KOPT-K1 (cell line): ENCODE results near the gene SHOX.
"Not testable (repeated sequence)": the region's sequence is repeated elsewhere in the genome, so short reads cannot be mapped to it uniquely, and the experiment has no call there.

Source experiments
- H3K27ac ChIP-seq: fragments of 200-600 bp; sonication (generic); 2 replicates; pipeline ENCODE4 v1.5.1; 2016; ENCODE audit warnings: antibody characterized with exemption, mild to moderate bottlenecking, low read depth, low read length; ENCODE audit not compliant: poor library complexity, severe bottlenecking
- H3K36me3 ChIP-seq: fragments of 200-600 bp; sonication (generic); 2 replicates; pipeline ENCODE4 v1.5.1; 2017; ENCODE audit warnings: antibody characterized with exemption, mild to moderate bottlenecking, low read length, moderate library complexity; ENCODE audit not compliant: insufficient read depth
- H3K9me3 ChIP-seq: fragments of 200-600 bp; sonication (generic); 2 replicates; pipeline ENCODE4 v1.5.1; 2017; ENCODE audit warnings: antibody characterized with exemption, low read length, mild to moderate bottlenecking; ENCODE audit not compliant: insufficient read depth, poor library complexity, severe bottlenecking

SHOX gene

DNA sequence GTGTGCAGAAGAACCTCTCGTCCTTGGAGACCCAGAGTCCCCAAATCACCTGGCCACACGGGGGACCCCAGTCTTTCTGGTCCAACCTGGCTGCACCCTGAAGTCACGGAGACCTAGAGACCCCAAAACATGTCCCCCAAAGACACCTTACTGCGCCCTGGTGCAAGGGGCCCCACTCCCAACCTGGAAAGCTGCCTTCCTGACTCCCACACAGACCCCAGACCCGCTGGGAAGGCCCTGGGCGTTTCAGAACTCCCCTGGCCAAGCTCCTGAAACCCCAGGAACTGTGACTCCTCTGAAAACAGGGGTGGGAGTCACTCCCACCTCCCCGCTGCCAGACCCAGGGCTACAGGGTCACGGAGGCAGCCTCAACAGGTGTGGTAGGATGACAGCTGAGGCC lies 12.7 kb upstream of the SHOX start:
- Histone ChIP-seq H3K36me3 (no peaks in the 10 kb centered on the region), H3K9me3 (no peaks in the 10 kb centered on the region)

GRCh38 chrX:618304-618703 lies 12.3 kb upstream of the SHOX start:
- H3K27ac ChIP-seq, H3K36me3 ChIP-seq, H3K9me3 ChIP-seq: not testable (repeated sequence)

More for the DNA sequence above, 12.7 kb upstream of the SHOX start:
- H3K27ac ChIP-seq, result no peak overlapping the region

DNA sequence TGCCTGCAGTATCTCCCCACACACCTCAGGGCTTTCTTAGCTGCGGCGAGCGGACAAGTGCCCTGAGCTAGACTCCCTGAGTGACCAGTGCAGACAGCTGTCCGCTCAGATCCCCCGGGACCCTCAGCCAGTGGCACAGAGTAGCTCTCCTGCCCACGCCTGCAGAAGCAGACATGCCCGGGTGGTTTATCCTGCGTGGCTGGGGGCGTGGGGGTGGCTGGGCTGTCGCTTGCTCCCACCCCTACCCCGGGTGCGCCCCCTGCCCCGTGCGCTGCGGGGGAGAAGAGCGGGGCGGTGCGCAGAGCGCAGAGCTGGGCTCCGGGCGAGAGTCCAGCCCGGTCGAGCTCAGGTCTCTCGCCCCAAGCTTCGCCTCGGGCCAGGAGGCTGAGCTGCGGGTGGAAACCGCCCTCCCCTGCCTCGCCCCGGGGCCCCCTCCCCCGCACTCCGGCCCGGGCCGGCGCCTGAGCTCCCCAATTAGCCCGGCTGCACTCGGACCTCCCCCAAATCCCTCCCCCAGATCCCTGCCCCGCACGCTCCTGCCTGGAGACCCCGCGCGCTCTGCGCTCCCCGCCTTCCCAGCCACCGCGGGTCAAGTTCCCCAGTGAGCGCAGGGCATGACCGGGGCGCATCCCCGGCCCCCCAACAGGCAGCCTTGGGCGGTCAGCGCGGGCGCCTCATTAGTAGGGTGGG lies 11.7 kb upstream of the SHOX start:
- no peaks in the 10 kb centered on the region for H3K9me3 ChIP-seq
- no peaks in the 10 kb centered on the region for H3K36me3 ChIP-seq
- no peak overlapping the region for H3K27ac ChIP-seq

DNA sequence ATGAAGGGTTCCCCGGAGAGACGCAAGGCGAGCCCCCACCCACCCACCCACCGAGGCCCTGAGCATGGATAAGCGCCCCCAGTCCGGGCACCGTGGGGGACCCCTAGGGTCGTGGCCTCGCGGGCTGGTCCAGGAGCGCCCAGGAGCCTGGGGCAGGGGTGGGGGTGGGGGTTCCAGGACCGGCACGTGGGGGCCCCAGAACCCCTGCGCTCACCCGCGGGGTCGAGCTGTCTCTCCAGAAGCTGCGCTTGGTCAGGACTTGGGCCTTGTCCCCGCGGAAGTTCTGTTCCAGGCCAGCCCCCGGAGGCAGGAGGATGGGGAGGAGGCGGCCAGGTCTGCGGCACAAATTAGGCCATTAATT lies 11.2 kb upstream of the SHOX start:
- H3K36me3 ChIP-seq, result no peaks in the 10 kb centered on the region
- no peaks in the 10 kb centered on the region for H3K9me3 ChIP-seq
- no peak overlapping the region for H3K27ac ChIP-seq

DNA sequence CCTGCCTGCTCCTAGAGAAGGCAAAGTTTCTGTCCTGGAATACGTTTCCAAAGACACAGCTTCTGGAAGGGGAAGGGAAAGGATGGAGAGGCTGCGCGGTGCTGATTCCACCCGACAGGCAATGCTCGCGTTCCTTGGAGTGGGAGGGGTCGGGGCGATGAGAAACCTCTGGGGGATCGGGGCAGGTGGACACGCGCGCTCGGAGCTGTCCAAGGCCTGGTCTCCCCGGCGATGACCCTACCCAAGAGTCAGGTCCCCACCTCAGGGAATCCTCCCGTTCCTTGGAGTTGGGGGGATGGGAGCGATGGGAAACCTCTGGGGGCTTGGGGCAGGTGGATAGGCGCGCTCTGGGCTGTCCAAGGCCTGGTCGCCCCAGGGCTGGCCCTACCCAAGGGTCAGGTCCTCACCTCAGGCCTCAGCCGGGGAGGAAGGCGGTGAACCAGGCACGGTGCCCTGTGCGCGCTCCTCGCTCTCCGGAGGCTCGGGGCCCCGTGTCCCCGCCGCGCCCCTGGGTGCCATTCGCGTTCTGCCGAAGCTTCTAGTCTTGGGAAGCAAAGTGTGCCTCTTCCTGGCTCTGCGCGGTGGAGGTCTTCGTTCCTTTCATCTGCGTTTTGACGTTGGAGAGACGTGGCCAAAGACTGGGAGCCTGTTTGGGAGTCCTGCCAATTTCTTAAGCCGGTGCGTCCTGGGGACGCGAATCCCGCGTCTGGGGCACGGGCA lies 10.6 kb upstream of the SHOX start:
- no peak overlapping the region for H3K27ac ChIP-seq
- H3K36me3 ChIP-seq, result no peaks in the 10 kb centered on the region
- no peaks in the 10 kb centered on the region for H3K9me3 ChIP-seq

GRCh38 chrX:621705-622503 lies 8.7 kb upstream of the SHOX start:
- Histone ChIP-seq H3K9me3 (no peaks in the 10 kb centered on the region), H3K36me3 (no peaks in the 10 kb centered on the region)

GRCh38 chrX:622802-623201 lies 7.8 kb upstream of the SHOX start:
- H3K36me3 ChIP-seq, H3K9me3 ChIP-seq, H3K27ac ChIP-seq: not testable (repeated sequence)

More at GRCh38 chrX:621705-622503, 8.7 kb upstream of the SHOX start:
- no peak overlapping the region for H3K27ac ChIP-seq

- Histone ChIP-seq H3K36me3 (no peaks in the 10 kb centered on the region), H3K9me3 (no peaks in the 10 kb centered on the region), H3K27ac (no peak overlapping the region)
Observed at GRCh38 chrX:623268-623598, 7.4 kb upstream of the SHOX start.

DNA sequence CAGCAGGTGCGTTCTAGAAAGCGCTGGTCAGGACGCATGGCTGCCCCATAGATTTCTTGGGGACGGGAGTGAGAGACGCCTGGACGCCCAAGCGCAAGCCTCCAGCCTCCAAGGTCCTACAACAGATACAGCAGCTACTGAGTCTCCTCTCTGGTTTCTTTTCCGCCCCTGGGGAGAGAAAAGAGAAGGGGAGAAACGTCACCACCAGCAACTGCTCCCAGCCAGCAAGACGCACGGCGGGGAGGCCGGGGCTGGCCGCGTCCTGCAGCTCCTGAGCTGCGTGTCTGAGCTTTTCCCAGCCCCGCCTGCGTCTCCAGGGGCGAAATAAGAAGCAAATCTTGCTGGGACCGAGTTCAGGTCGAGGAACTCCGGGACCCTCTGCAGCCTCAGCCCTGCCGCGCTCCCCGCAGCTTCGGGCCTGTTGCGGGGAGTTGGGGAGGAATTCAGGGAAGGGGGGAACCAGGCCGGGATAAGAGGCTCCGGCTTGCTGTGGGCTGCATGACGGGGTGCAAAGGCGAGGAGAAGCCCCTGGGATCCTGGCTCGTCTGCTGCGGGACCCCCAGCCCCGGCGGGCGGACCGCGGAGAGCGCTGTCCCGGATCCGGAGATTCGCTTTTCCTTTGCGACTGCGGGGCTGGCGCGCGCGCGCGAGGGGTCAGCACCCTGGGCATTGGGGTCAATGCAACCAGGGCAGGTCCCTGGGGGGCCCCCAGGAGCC lies 6.8 kb upstream of the SHOX start:
- Histone ChIP-seq H3K36me3 (no peaks in the 10 kb centered on the region), H3K9me3 (no peaks in the 10 kb centered on the region), H3K27ac (no peak overlapping the region)

- H3K9me3 ChIP-seq, result peaks cover 6% of the 10 kb centered on the region
- H3K36me3 ChIP-seq, result no peaks in the 10 kb centered on the region
- no peak overlapping the region for H3K27ac ChIP-seq
Observed at GRCh38 chrX:625137-625691, 5.4 kb upstream of the SHOX start.

DNA sequence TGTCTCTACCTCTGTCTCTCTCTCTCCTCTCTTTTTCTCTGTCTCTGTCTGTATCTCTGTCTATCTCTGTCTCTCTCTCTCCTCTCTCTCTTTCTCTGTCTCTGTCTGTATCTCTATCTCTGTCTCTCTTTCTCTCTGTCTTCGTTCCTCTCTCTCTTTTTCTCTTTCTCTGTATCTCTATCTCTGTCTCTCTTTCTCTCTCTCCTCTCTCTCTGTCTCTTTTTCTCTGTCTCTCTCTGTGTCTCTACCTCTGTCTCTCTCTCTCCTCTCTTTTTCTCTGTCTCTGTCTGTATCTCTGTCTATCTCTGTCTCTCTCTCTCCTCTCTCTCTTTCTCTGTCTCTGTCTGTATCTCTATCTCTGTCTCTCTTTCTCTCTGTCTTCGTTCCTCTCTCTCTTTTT lies 4.5 kb upstream of the SHOX start:
- not testable (repeated sequence) for H3K9me3 ChIP-seq, H3K36me3 ChIP-seq, H3K27ac ChIP-seq

DNA sequence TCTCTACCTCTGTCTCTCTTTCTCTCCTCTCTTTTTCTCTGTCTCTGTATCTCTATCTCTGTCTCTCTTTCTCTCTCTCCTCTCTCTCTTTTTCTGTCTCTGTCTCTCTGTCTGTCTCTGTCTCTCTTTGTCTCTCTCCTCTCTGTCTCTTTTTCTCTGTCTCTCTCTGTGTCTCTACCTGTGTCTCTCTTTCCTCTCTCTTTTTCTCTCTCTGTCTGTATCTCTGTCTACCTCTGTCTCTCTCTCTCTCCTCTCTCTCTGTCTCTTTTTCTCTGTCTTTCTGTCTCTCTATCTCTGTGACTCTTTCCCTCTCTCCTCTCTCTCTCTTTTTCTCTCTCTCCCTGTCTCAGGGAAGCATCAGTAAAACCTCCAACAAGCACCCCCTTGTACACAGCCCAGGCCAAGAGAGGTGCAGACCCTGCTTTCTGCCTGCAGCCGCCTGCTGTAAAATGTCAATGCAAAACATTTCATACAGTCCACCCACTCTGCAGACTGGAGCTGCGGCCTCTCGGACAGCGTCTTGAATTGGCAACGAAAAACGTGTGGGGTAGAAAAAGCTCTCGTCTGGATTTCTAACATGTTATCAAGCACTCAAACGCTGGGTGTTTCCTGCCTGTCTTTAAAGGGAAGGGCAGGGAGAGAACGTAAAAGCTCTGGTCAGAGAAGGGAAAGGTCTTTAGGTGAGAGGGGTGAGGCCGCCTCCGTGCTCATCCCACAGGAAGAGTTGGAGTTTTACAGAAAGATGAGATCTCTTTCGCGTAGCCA lies 3.7 kb upstream of the SHOX start:
- Histone ChIP-seq H3K27ac (no peak overlapping the region), H3K36me3 (no peaks in the 10 kb centered on the region), H3K9me3 (peaks cover 6% of the 10 kb centered on the region)

DNA sequence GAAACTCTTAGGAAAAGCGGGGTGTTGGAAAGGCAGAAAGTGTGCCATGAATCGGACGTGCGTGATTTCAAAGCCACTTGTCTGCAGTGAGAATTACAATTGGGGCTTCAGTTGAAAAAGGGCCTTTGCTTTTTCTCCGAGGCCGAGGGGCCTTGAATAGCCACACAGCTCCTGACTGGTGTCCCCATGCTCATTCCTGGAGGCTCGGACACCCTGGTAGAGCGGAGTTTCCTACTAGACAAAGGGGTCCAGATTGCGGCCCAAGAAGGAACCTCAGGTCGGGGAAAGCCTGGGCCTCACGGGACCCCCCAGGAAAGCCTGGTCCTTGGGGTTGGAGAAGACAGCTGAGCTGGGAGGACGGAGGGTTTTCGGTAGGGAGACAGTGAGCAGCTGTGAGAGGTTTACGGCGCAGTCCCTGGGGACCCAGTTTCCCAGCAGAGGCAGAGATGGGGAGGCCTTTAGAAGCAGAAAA lies 3.0 kb upstream of the SHOX start:
- H3K36me3 ChIP-seq, result no peaks in the 10 kb centered on the region
- H3K27ac ChIP-seq, result no peak overlapping the region
- peaks cover 6% of the 10 kb centered on the region for H3K9me3 ChIP-seq

DNA sequence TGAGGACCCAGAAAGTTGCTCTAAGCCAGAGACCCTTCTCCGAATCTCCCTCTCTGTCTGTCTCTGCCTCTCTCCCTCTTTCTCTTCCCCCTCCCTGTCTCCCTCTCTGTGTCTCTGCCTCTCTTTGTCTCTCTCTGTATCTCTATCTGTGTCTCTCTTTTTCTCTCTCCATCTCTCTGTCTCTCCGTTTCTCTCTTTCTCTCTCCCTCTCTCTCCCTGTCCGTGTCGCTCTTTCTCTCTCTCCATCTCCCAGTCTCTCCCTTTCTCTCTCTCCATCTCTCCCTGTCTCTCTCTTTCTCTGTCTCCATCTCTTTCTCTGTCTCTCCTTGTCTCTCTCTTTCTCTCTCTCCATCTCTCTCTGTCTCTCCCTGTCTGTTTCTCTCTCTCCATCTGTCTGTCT lies 2.6 kb upstream of the SHOX start:
- Histone ChIP-seq H3K9me3 (peaks cover 6% of the 10 kb centered on the region), H3K36me3 (no peaks in the 10 kb centered on the region), H3K27ac (no peak overlapping the region)
